HFFc6 (cell line): ENCODE measurements around the gene REC8. TPM values are rescaled to one million over a fixed set of nuclear protein-coding genes. Genes with fewer than 3 reads are reported as not detected.

ENCODE experiments used
- DNase-seq: peaks from one replicate; pipeline ENCODE4 v3.0.0-alpha.2; 2018
- H3K27ac Mint-ChIP-seq: 2 replicates; pipeline ENCODE4 v1.8.0; 2020; ENCODE audit warnings: mild to moderate bottlenecking, mixed read lengths
- H3K27me3 Mint-ChIP-seq: 2 replicates; pipeline ENCODE4 v1.8.0; 2021; ENCODE audit warnings: mild to moderate bottlenecking, moderate library complexity, mixed read lengths; ENCODE audit not compliant: insufficient read depth
- H3K36me3 Mint-ChIP-seq: 2 replicates; pipeline ENCODE4 v1.8.0; 2021; ENCODE audit warnings: low read depth, mixed read lengths
- H3K4me1 Mint-ChIP-seq: 2 replicates; pipeline ENCODE4 v1.8.0; 2020; ENCODE audit warnings: low read depth, mixed read lengths
- H3K4me3 Mint-ChIP-seq: 2 replicates; pipeline ENCODE4 v1.8.0; 2020; ENCODE audit warnings: mild to moderate bottlenecking, moderate library complexity, mixed read lengths
- H3K9me3 Mint-ChIP-seq: 2 replicates; pipeline ENCODE4 v1.8.0; 2020; ENCODE audit warnings: mild to moderate bottlenecking, mixed read lengths
- total RNA-seq, 6 experiments: library from RNA; stranded (reverse); fragmentation: NEBNext Ultra II Directional; extraction: Animal tissue kit (Norgen Biotek cat#: 25700); gene quantifications; 2 replicates in 1 of 6; 3 replicates in 5 of 6; pipeline ENCODE4 v1.2.3, GENCODE V29; 2021
- TF ChIP-seq, protein P1 (sequence below): fragments of 200-600 bp; sonication (generic); IDR thresholded peaks from 2 replicates; pipeline ENCODE4 v1.5.0; 2021; ENCODE audit warnings: antibody characterized with exemption, mild to moderate bottlenecking

Gene REC8
- total RNA-seq, 6 experiments from 2014 or later, result 2.9 to 3.9 (median 3.2) TPM

DNA sequence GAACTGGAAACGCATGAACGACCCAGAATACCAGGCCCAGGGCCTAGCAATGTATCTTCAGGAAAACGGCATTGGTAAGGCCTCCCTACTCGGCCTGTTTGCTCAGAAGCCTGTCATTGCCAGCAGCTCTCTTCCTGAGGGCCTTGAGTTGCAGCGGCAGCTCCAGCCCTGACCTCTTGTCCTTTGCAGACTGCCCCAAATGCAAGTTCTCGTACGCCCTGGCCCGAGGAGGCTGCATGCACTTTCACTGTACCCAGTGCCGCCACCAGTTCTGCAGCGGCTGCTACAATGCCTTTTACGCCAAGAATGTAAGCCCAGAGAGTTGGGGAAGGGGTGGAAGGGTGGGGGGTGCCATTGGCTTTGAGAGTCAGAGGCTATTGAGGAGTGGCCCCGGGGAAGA lies 14.5 kb upstream of the REC8 start:
- no peaks in the 10 kb centered on the region for H3K9me3 Mint-ChIP-seq
- peaks cover 34% of the 10 kb centered on the region for H3K36me3 Mint-ChIP-seq
- no peak for DNase-seq
- TF ChIP-seq, protein P1, sequence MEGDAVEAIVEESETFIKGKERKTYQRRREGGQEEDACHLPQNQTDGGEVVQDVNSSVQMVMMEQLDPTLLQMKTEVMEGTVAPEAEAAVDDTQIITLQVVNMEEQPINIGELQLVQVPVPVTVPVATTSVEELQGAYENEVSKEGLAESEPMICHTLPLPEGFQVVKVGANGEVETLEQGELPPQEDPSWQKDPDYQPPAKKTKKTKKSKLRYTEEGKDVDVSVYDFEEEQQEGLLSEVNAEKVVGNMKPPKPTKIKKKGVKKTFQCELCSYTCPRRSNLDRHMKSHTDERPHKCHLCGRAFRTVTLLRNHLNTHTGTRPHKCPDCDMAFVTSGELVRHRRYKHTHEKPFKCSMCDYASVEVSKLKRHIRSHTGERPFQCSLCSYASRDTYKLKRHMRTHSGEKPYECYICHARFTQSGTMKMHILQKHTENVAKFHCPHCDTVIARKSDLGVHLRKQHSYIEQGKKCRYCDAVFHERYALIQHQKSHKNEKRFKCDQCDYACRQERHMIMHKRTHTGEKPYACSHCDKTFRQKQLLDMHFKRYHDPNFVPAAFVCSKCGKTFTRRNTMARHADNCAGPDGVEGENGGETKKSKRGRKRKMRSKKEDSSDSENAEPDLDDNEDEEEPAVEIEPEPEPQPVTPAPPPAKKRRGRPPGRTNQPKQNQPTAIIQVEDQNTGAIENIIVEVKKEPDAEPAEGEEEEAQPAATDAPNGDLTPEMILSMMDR, result no peak
- peaks cover 3% of the 10 kb centered on the region; the same call in 1 of the 2 replicates for H3K27me3 Mint-ChIP-seq
- no peak overlapping the region for H3K27ac Mint-ChIP-seq
- H3K4me3 Mint-ChIP-seq, result no peak overlapping the region
- H3K4me1 Mint-ChIP-seq, result peaks cover 18% of the 10 kb centered on the region

DNA sequence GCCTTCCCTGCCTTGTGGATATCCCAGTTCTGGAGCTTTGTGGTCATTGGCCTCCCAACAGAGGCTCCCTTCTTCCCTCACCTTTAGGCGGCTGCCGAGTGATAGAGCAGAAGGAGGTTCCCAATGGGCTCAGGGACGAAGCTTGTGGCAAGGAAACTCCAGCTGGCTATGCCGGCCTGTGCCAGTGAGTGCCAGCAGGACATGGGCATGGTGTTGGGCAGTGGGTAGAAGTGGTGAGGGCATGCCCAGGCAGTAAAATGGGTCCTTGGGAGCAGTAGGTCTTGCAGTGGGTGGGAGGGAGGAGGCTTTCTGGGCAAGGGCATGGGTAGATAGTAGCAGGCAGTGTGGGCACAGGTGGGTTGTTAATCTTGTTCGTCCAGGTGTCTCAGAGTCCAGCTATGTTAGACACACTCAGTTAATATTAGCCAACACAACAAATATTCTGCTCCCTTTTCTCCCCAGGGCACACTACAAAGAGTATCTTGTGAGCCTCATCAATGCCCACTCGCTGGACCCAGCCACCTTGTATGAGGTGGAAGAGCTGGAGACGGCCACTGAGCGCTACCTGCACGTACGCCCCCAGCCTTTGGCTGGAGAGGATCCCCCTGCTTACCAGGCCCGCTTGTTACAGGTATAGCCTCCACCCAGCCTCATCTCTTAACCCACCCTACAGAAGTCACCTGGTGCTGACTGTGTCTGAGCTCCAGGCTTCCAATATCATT lies 11.9 kb upstream of the REC8 start:
- TF ChIP-seq, protein P1, result no peak
- no peaks in the 10 kb centered on the region for H3K9me3 Mint-ChIP-seq
- no peak overlapping the region for H3K4me3 Mint-ChIP-seq
- H3K36me3 Mint-ChIP-seq, result peaks cover 30% of the 10 kb centered on the region
- DNase-seq, result no peak
- peaks cover 3% of the 10 kb centered on the region; the same call in 1 of the 2 replicates for H3K27me3 Mint-ChIP-seq
- peak overlapping the region; percentile 36 for H3K27ac Mint-ChIP-seq
- H3K4me1 Mint-ChIP-seq, result peaks cover 26% of the 10 kb centered on the region

DNA sequence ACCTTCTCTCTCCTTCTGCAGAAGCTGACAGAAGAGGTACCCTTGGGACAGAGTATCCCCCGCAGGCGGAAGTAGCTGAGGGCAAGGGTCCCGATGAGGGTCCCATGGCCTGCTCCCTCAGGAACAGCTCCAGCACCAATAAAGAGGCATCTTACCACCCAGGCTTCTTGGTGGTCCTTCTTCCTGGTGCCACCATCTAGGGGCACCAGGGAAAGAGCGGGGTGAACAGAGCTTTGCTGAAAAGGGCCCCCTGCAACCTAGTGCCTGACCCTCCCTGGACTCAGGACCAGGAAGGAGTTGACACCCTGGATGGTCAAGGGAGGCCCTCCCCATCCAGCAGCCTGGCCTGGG lies 11.4 kb upstream of the REC8 start:
- Mint-ChIP-seq H3K4me3 (no peak overlapping the region), H3K9me3 (no peaks in the 10 kb centered on the region), H3K4me1 (peaks cover 26% of the 10 kb centered on the region), H3K27ac (peak overlapping the region; percentile 89), H3K36me3 (peaks cover 30% of the 10 kb centered on the region), H3K27me3 (peaks cover 3% of the 10 kb centered on the region; the same call in 1 of the 2 replicates)
- no peak for DNase-seq
- TF ChIP-seq, protein P1, result no peak

DNA sequence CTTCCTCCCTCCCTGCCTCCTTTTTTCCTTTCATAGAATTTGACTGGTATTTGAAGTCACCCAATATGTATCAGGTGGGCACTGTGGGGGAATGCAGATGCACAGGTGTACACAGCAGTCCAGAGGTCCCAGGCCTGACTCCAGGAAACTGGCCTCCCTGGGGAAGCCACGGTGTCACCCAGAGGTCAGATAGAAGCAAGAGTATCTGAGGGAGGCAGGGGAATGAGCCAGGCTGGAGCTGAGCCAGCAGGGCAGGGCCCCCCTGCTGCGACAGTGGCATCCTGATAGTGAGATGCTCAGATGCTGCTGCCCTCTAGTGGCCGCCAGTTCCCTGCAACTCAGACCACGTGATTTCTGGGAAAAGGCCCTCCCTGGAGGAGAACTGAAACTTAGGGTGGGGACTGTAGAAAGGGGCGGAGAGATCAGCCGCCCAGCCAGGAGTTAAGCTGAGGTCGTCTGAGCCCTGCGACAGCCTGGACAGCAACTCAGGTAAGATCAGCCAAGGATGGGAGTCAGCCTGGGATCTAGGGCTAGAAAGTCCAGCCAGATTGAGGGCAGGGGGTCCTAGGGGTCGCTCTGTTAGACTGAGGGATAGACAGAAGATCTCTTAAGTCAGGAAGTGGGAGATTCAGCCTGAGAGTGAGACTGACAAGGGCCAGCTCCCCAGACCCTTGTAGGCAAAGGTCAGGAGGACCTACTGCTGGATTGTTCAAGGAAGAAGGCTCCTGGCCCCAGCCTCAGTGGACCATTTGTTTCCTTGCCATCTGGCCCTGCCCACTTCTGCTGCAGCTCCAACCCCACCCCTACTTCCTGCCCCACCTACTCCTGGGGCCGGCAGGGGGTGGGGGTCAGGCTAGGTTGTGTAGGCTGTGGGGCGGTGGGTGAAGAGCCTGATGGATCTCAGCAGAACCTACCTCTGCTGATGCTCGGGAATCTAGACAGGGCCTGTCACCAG lies 10.8 kb upstream of the REC8 start, which contains the start of gene IRF9:
Gene IRF9, plus strand, starts transcription at position 416 of the 955 bp plus-strand sequence. CDS start 880 bp downstream, outside the sequence.
- TF ChIP-seq, protein P1, result peak; percentile 98
- Mint-ChIP-seq H3K9me3 (no peaks in the 10 kb centered on the region), H3K36me3 (peaks cover 24% of the 10 kb centered on the region), H3K4me1 (peaks cover 26% of the 10 kb centered on the region), H3K4me3 (peak within 1 kb of the TSS; percentile 94), H3K27me3 (peaks cover 3% of the 10 kb centered on the region; the same call in 1 of the 2 replicates), H3K27ac (peak within 1 kb of the TSS; percentile 89)
- peak; percentile 93 for DNase-seq

DNA sequence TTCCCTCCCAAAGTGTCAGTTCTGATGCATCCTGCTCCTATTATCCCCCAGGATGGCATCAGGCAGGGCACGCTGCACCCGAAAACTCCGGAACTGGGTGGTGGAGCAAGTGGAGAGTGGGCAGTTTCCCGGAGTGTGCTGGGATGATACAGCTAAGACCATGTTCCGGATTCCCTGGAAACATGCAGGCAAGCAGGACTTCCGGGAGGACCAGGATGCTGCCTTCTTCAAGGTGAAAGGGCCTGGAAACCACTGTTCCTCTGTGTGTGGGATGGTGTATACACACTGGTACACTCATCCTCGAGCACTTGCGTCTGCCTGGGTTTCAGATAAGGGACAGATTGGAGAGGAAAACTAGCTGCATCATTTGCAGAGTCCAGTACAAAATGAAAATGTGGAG lies 9.8 kb upstream of the REC8 start:
- H3K36me3 Mint-ChIP-seq, result peaks cover 18% of the 10 kb centered on the region
- peak; percentile 9 for DNase-seq
- peaks cover 3% of the 10 kb centered on the region; the same call in 1 of the 2 replicates for H3K27me3 Mint-ChIP-seq
- peak overlapping the region; percentile 89 for H3K27ac Mint-ChIP-seq
- peak overlapping the region; percentile 94 for H3K4me3 Mint-ChIP-seq
- no peaks in the 10 kb centered on the region for H3K9me3 Mint-ChIP-seq
- TF ChIP-seq, protein P1, result no peak
- peaks cover 26% of the 10 kb centered on the region for H3K4me1 Mint-ChIP-seq
